H9 (cell line): Measurements from ENCODE around the gene CCDC12. TPM values are rescaled to one million over a fixed set of nuclear protein-coding genes. Genes with fewer than 3 reads are reported as not detected.

Experiments used
- DNase-seq: peaks from one replicate; pipeline ENCODE4 v3.0.0-alpha.2; 2017
- H2AFZ ChIP-seq: one replicate; pipeline ENCODE4 v1.6.1; 2013; ENCODE audit warnings: mild to moderate bottlenecking, low read length, control low read depth, moderate library complexity
- H2AK5ac ChIP-seq: 2 replicates; pipeline ENCODE4 v1.6.1; 2013; ENCODE audit warnings: low read length, control low read depth, mixed read lengths; ENCODE audit not compliant: insufficient read length
- H2BK120ac ChIP-seq: one replicate; pipeline ENCODE4 v1.6.1; 2013; ENCODE audit warnings: low read depth, mild to moderate bottlenecking, low read length, control low read depth, inconsistent platforms; ENCODE audit not compliant: poor library complexity, severe bottlenecking
- H2BK12ac ChIP-seq: 2 replicates; pipeline ENCODE4 v1.6.1; 2013; ENCODE audit warnings: low read length, control low read depth, mixed read lengths, low read depth; ENCODE audit not compliant: insufficient read length
- H2BK15ac ChIP-seq: 2 replicates; pipeline ENCODE4 v1.6.1; 2013; ENCODE audit warnings: low read depth, low read length, control low read depth
- H2BK20ac ChIP-seq: one replicate; pipeline ENCODE4 v1.6.1; 2013; ENCODE audit warnings: low read depth, mild to moderate bottlenecking, low read length, control low read depth, inconsistent platforms; ENCODE audit not compliant: poor library complexity, severe bottlenecking
- H2BK5ac ChIP-seq: 2 replicates; pipeline ENCODE4 v1.6.1; 2013; ENCODE audit warnings: low read length, control low read depth, mixed read lengths; ENCODE audit not compliant: insufficient read length
- H3K14ac ChIP-seq: 2 replicates; pipeline ENCODE4 v1.6.1; 2013; ENCODE audit warnings: low read length, control low read depth; ENCODE audit not compliant: insufficient read depth
- H3K18ac ChIP-seq: 2 replicates; pipeline ENCODE4 v1.6.1; 2013; ENCODE audit warnings: low read depth, mild to moderate bottlenecking, mixed read lengths, low read length, control low read depth; ENCODE audit not compliant: insufficient read length
- H3K23ac ChIP-seq: 2 replicates; pipeline ENCODE4 v1.6.1; 2013; ENCODE audit warnings: low read length, control low read depth, mixed read lengths, low read depth; ENCODE audit not compliant: insufficient read length
- H3K23me2 ChIP-seq: 2 replicates; pipeline ENCODE4 v1.6.1; 2013; ENCODE audit warnings: low read depth, mild to moderate bottlenecking, mixed read lengths, low read length, control low read depth; ENCODE audit not compliant: insufficient read length, poor library complexity, severe bottlenecking
- H3K27ac ChIP-seq: 2 replicates; pipeline ENCODE4 v1.5.1; 2013; ENCODE audit warnings: low read length, control low read depth, mixed read lengths, low read depth; ENCODE audit not compliant: insufficient read length
- H3K27me3 ChIP-seq: 2 replicates; pipeline ENCODE4 v1.6.1; 2013; ENCODE audit warnings: low read length, control low read depth, inconsistent platforms; ENCODE audit not compliant: insufficient read depth
- H3K4ac ChIP-seq: 2 replicates; pipeline ENCODE4 v1.6.1; 2013; ENCODE audit warnings: low read depth, mild to moderate bottlenecking, control low read depth, inconsistent platforms, low read length, moderate library complexity
- H3K4me1 ChIP-seq: 2 replicates; pipeline ENCODE4 v1.6.1; 2013; ENCODE audit warnings: low read length, control low read depth, inconsistent platforms; ENCODE audit not compliant: insufficient read depth
- H3K4me2 ChIP-seq: 2 replicates; pipeline ENCODE4 v1.6.1; 2013; ENCODE audit warnings: low read length, control low read depth, mixed read lengths; ENCODE audit not compliant: insufficient read length, insufficient read depth
- H3K56ac ChIP-seq: 2 replicates; pipeline ENCODE4 v1.6.1; 2013; ENCODE audit warnings: low read depth, mild to moderate bottlenecking, mixed read lengths, low read length, control low read depth; ENCODE audit not compliant: insufficient read length
- H3K79me1 ChIP-seq: 2 replicates; pipeline ENCODE4 v1.6.1; 2013; ENCODE audit warnings: low read depth, mild to moderate bottlenecking, moderate library complexity, low read length, control low read depth, inconsistent platforms; ENCODE audit not compliant: insufficient read depth, poor library complexity, severe bottlenecking
- H3K79me2 ChIP-seq: 2 replicates; pipeline ENCODE4 v1.6.1; 2013; ENCODE audit warnings: low read length, control low read depth, inconsistent platforms; ENCODE audit not compliant: insufficient read depth
- H3K9ac ChIP-seq: 2 replicates; pipeline ENCODE4 v1.6.1; 2013; ENCODE audit warnings: low read length, control low read depth, mixed read lengths; ENCODE audit not compliant: insufficient read length; ENCODE audit errors: extremely low read depth
- H3K9me3 ChIP-seq: one replicate; pipeline ENCODE4 v1.6.1; 2013; ENCODE audit warnings: low read depth, low read length, inconsistent platforms; ENCODE audit not compliant: control insufficient read depth
- H3T11ph ChIP-seq: one replicate; pipeline ENCODE4 v1.6.1; 2013; ENCODE audit warnings: mild to moderate bottlenecking, low read length, control low read depth, inconsistent platforms
- H4K20me1 ChIP-seq: one replicate; pipeline ENCODE4 v1.6.1; 2013; ENCODE audit not compliant: control insufficient read depth, insufficient read length, insufficient read depth
- H4K5ac ChIP-seq: 2 replicates; pipeline ENCODE4 v1.6.1; 2013; ENCODE audit warnings: low read depth, mild to moderate bottlenecking, mixed read lengths, low read length, control low read depth; ENCODE audit not compliant: insufficient read length
- H4K8ac ChIP-seq: replicated peaks from 2 replicates; pipeline ENCODE4 v1.6.1; 2013; ENCODE audit warnings: low read length, control low read depth, mixed read lengths, low read depth; ENCODE audit not compliant: insufficient read length
- H4K91ac ChIP-seq: 2 replicates; pipeline ENCODE4 v1.6.1; 2013; ENCODE audit warnings: low read depth, mild to moderate bottlenecking, moderate library complexity, mixed read lengths, low read length, control low read depth; ENCODE audit not compliant: insufficient read length
- H3K27ac Mint-ChIP-seq, 3 experiments: 2 replicates in 2 of 3; 3 replicates in 1 of 3; pipeline ENCODE4 v1.8.0; 2020 to 2021; ENCODE audit warnings: mixed read lengths in 3 of 3, mild to moderate bottlenecking in 1 of 3, moderate library complexity in 1 of 3
- H3K27me3 Mint-ChIP-seq: 2 replicates; pipeline ENCODE4 v1.8.0; 2021; ENCODE audit warnings: low read depth, mild to moderate bottlenecking, moderate library complexity, mixed read lengths
- H3K36me3 Mint-ChIP-seq, 3 experiments: 2 replicates in 2 of 3; 3 replicates in 1 of 3; pipeline ENCODE4 v1.8.0; 2020 to 2021; ENCODE audit warnings: low read depth in 3 of 3, mixed read lengths in 3 of 3; ENCODE audit not compliant: insufficient read depth in 1 of 3
- H3K4me1 Mint-ChIP-seq, 2 experiments: 2 replicates each; pipeline ENCODE4 v1.8.0; 2020; ENCODE audit warnings: mixed read lengths in 2 of 2
- H3K4me3 Mint-ChIP-seq, 2 experiments: 2 replicates in 1 of 2; 3 replicates in 1 of 2; pipeline ENCODE4 v1.8.0; 2020 to 2021; ENCODE audit warnings: mild to moderate bottlenecking in 2 of 2, mixed read lengths in 2 of 2, moderate library complexity in 1 of 2
- H3K9me3 Mint-ChIP-seq, 2 experiments: 2 replicates in 1 of 2; 3 replicates in 1 of 2; pipeline ENCODE4 v1.8.0; 2020; ENCODE audit warnings: mild to moderate bottlenecking in 2 of 2, mixed read lengths in 2 of 2, moderate library complexity in 1 of 2
- WGBS: extraction: QIAGEN DNeasy Blood & Tissue Kit; methylation state at CpG from one replicate; pipeline ENCODE4 v1.1.7; 2013; ENCODE audit warnings: missing lambda C conversion rate, low lambda C conversion rate, mixed read lengths; ENCODE audit not compliant: insufficient read length; ENCODE audit errors: extremely low coverage; 5-methylcytosine and 5-hydroxymethylcytosine counted together
- total RNA-seq: library from RNA; stranded (reverse); gene quantifications from 2 replicates; pipeline ENCODE4 v1.2.1, GENCODE V29; 2021
- TF ChIP-seq, protein P1 (sequence below): fragments of 200-600 bp; sonication (generic); conservative IDR thresholded peaks from 3 replicates; pipeline ENCODE4 v1.8.0; 2021; ENCODE audit warnings: antibody characterized with exemption, mild to moderate bottlenecking

CCDC12 gene
- total RNA-seq, 1 experiment from 2014 or later = 54.0 TPM

DNA sequence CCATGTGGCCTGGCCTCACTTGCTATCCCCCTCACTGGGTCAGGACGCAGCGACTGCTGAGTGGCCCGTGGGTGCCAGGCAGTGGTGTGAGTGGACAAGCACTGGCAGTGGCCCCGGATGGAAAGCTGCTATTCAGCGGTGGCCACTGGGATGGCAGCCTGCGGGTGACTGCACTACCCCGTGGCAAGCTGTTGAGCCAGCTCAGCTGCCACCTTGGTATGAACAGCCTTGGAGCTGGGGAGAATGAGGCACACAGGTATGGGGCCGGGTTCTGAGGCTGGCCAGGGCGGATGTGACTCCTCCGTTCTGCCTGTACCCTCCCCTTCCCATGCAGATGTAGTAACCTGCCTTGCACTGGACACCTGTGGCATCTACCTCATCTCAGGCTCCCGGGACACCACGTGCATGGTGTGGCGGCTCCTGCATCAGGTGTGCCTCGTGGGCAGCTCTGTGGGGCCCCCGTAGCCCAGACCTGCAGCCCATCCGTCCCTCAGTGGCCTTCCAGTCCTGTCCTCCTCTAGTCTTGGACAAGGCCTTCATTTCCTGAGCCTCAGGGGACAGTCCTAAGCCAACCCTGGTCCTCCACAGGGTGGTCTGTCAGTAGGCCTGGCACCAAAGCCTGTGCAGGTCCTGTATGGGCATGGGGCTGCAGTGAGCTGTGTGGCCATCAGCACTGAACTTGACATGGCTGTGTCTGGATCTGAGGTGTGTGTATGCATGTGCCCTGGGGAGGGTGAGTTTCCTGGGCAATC is 31.1 kb upstream of the CCDC12 start:
- H3K9me3 ChIP-seq = no peaks in the 10 kb centered on the region
- WGBS = no CpG with 5 or more reads among the region's 16 CpGs
- no peaks in the 10 kb centered on the region for H4K20me1 ChIP-seq
- no peak overlapping the region for H2BK120ac ChIP-seq
- H3K79me1 ChIP-seq = no peaks in the 10 kb centered on the region
- Mint-ChIP-seq H3K27ac (no peak overlapping the region), H3K36me3 (peaks cover 21 to 36% (median 33%) of the 10 kb centered on the region in 3 experiments), H3K27me3 (no peaks in the 10 kb centered on the region), H3K9me3 (no peaks in the 10 kb centered on the region), H3K4me1 (peaks cover 11 to 13% of the 10 kb centered on the region in 2 experiments), H3K4me3 (no peak overlapping the region; a peak in 1 of 5 replicates)
- no peak overlapping the region for H2BK20ac ChIP-seq
- no peak overlapping the region for H2AFZ ChIP-seq
- no peak overlapping the region for H3K9ac ChIP-seq
- no peak overlapping the region for H4K91ac ChIP-seq
- H4K8ac ChIP-seq = no peak overlapping the region
- no peak overlapping the region for H3K23ac ChIP-seq
- H3K18ac ChIP-seq = no peak overlapping the region
- peaks cover 4% of the 10 kb centered on the region for H3K23me2 ChIP-seq
- H3K4ac ChIP-seq = no peak overlapping the region
- no peaks in the 10 kb centered on the region for H3K79me2 ChIP-seq
- no peak overlapping the region for H3K27ac ChIP-seq
- H3K4me1 ChIP-seq = no peaks in the 10 kb centered on the region
- H2BK15ac ChIP-seq = no peak overlapping the region
- no peak overlapping the region for H3K56ac ChIP-seq
- TF ChIP-seq, protein P1, sequence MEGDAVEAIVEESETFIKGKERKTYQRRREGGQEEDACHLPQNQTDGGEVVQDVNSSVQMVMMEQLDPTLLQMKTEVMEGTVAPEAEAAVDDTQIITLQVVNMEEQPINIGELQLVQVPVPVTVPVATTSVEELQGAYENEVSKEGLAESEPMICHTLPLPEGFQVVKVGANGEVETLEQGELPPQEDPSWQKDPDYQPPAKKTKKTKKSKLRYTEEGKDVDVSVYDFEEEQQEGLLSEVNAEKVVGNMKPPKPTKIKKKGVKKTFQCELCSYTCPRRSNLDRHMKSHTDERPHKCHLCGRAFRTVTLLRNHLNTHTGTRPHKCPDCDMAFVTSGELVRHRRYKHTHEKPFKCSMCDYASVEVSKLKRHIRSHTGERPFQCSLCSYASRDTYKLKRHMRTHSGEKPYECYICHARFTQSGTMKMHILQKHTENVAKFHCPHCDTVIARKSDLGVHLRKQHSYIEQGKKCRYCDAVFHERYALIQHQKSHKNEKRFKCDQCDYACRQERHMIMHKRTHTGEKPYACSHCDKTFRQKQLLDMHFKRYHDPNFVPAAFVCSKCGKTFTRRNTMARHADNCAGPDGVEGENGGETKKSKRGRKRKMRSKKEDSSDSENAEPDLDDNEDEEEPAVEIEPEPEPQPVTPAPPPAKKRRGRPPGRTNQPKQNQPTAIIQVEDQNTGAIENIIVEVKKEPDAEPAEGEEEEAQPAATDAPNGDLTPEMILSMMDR = no peak
- H2BK5ac ChIP-seq = no peak overlapping the region
- H3K4me2 ChIP-seq = no peak overlapping the region
- H3K14ac ChIP-seq = no peak overlapping the region
- H4K5ac ChIP-seq = no peak overlapping the region
- no peaks in the 10 kb centered on the region for H3K27me3 ChIP-seq
- H2BK12ac ChIP-seq = no peak overlapping the region
- H3T11ph ChIP-seq = no peak overlapping the region
- no peak for DNase-seq
- H2AK5ac ChIP-seq = no peak overlapping the region
